Nephron (organoid): ENCODE data around the gene EYA4.

Source experiments
- H3K27ac Mint-ChIP-seq, 3 experiments: 2 replicates each; pipeline ENCODE4 v1.8.0; 2020; ENCODE audit warnings: mixed read lengths in 3 of 3, mild to moderate bottlenecking in 2 of 3, moderate library complexity in 1 of 3
- H3K27me3 Mint-ChIP-seq: 2 replicates; pipeline ENCODE4 v1.8.0; 2021; ENCODE audit warnings: low read depth, mild to moderate bottlenecking, moderate library complexity, mixed read lengths
- H3K36me3 Mint-ChIP-seq: 2 replicates; pipeline ENCODE4 v1.8.0; 2020; ENCODE audit warnings: low read depth, mixed read lengths
- H3K4me1 Mint-ChIP-seq: 2 replicates; pipeline ENCODE4 v1.8.0; 2020; ENCODE audit warnings: mixed read lengths
- H3K4me3 Mint-ChIP-seq, 3 experiments: 2 replicates each; pipeline ENCODE4 v1.8.0; 2020; ENCODE audit warnings: mild to moderate bottlenecking in 3 of 3, mixed read lengths in 3 of 3, moderate library complexity in 2 of 3
- H3K9me3 Mint-ChIP-seq: 2 replicates; pipeline ENCODE4 v1.8.0; 2020; ENCODE audit warnings: mixed read lengths
- TF ChIP-seq, protein P1 (sequence below), 3 experiments: fragments of 200-600 bp; sonication (generic); IDR thresholded peaks; one replicate each; pipeline ENCODE4 v1.5.0; 2021; ENCODE audit warnings: antibody characterized with exemption in 3 of 3; ENCODE audit not compliant: unreplicated experiment in 3 of 3

Gene EYA4

DNA sequence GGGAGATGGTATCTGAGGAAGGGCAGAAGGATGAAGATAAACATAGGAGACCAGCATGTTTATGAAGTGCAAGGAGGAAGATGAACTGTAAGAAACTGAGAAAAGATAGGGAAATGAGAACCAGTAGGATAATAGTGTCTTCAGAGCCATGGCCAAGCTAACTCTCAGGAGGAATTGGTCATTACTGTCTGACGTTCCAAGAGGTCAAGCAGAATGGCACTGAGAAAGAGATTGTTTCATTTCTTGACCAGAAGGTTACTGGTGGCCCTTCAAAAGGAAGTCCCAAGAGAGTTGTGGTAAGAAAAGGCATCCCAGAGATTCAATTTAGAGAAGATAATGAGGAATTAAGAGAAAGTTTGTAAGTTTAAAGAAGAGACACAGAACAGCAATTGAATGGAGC lies 47.5 kb downstream of the EYA4 start:
- Mint-ChIP-seq H3K36me3 (no peaks in the 10 kb centered on the region), H3K9me3 (no peaks in the 10 kb centered on the region), H3K4me1 (peaks cover 57% of the 10 kb centered on the region), H3K4me3 (no peak overlapping the region), H3K27ac (peak overlapping the region in 1 of 3 experiments; percentile 28), H3K27me3 (peaks cover 3% of the 10 kb centered on the region)
- TF ChIP-seq, protein P1, sequence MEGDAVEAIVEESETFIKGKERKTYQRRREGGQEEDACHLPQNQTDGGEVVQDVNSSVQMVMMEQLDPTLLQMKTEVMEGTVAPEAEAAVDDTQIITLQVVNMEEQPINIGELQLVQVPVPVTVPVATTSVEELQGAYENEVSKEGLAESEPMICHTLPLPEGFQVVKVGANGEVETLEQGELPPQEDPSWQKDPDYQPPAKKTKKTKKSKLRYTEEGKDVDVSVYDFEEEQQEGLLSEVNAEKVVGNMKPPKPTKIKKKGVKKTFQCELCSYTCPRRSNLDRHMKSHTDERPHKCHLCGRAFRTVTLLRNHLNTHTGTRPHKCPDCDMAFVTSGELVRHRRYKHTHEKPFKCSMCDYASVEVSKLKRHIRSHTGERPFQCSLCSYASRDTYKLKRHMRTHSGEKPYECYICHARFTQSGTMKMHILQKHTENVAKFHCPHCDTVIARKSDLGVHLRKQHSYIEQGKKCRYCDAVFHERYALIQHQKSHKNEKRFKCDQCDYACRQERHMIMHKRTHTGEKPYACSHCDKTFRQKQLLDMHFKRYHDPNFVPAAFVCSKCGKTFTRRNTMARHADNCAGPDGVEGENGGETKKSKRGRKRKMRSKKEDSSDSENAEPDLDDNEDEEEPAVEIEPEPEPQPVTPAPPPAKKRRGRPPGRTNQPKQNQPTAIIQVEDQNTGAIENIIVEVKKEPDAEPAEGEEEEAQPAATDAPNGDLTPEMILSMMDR (IDR thresholded peaks at IDR 0.05; ENCODE audit: unreplicated experiment in 3 of 3): no peak

DNA sequence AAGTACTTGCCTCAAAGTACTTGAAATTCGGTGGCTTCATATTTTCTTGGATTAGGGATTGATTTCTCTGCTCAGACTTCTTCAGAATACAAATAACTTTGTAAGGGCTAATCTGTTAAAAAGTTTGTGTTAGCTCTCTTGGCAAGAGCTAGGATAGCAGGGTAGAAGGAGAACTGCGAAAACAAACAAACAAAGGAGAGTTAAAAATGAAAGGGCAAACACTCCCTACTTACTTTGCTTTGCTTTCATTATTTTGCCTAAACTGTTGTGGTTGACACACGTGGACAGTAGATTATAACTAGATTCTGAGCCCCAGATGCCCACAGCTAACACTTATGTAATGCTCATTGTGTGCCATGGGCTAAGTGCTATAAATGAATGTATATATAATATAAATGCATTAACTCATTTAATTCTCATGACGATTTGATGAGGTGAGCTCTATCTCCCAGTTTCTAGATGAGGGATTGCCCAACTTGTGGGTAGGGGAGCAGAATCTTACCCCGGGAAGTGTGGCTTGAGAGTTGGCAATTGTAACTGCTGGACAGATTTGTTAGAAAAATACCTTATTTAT lies 48.7 kb downstream of the EYA4 start:
- Mint-ChIP-seq H3K4me1 (peaks cover 57% of the 10 kb centered on the region), H3K27me3 (peaks cover 3% of the 10 kb centered on the region), H3K36me3 (no peaks in the 10 kb centered on the region), H3K27ac (peak overlapping the region; percentile 18 to 27 (median 20)), H3K9me3 (no peaks in the 10 kb centered on the region), H3K4me3 (no peak overlapping the region)
- TF ChIP-seq, protein P1 (IDR thresholded peaks at IDR 0.05; ENCODE audit: unreplicated experiment in 3 of 3): no peak

DNA sequence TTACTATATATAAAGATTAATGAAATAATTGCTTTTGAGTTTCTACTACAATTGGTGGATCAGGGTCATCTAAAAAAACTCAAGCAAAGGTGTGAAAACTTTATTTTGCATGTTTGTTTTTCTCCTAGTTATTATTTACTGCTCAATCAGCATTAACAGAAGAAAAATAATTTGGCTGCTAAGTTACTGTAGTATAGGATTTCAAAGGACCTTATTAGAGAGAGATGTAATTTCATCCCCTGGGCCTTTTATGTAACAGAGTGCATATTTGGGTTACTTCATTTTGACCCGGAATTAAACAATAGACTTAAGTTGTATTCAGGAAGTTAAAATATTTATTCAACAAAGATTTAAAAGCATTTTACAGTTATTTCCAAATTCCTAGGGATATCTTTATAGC lies 49.8 kb downstream of the EYA4 start:
- no peak overlapping the region for H3K27ac Mint-ChIP-seq
- TF ChIP-seq, protein P1 (IDR thresholded peaks at IDR 0.05; ENCODE audit: unreplicated experiment in 3 of 3): no peak

DNA sequence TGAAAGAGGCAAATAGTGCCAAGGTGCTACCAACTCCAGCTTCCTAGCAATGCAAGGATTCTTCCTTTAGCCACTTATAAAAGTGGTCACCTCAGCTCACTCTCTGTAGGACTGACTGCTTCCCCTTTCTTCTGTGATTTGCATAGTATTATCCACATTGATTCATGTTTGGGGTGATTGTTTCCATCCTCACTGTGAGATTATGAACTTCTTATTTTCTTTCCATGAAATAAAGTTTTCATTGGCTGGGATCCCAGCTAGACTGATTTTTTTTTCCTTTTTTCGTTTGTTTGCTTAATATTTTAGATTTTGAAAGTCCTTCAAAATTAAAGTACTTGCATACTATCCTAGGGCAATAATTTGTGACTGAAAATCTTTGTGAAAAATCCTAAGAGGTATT lies 50.5 kb downstream of the EYA4 start:
- TF ChIP-seq, protein P1 (IDR thresholded peaks at IDR 0.05; ENCODE audit: unreplicated experiment in 3 of 3): no peak
- no peak overlapping the region for H3K4me3 Mint-ChIP-seq
- peaks cover 61% of the 10 kb centered on the region for H3K4me1 Mint-ChIP-seq
- H3K9me3 Mint-ChIP-seq: no peaks in the 10 kb centered on the region
- no peaks in the 10 kb centered on the region for H3K36me3 Mint-ChIP-seq
- peaks cover 3% of the 10 kb centered on the region for H3K27me3 Mint-ChIP-seq
- peak overlapping the region; percentile 49 to 81 (median 69) for H3K27ac Mint-ChIP-seq

More for the DNA sequence above, 49.8 kb downstream of the EYA4 start:
- H3K9me3 Mint-ChIP-seq: no peaks in the 10 kb centered on the region
- peaks cover 3% of the 10 kb centered on the region for H3K27me3 Mint-ChIP-seq
- peaks cover 55% of the 10 kb centered on the region for H3K4me1 Mint-ChIP-seq
- H3K4me3 Mint-ChIP-seq: no peak overlapping the region
- H3K36me3 Mint-ChIP-seq: no peaks in the 10 kb centered on the region

DNA sequence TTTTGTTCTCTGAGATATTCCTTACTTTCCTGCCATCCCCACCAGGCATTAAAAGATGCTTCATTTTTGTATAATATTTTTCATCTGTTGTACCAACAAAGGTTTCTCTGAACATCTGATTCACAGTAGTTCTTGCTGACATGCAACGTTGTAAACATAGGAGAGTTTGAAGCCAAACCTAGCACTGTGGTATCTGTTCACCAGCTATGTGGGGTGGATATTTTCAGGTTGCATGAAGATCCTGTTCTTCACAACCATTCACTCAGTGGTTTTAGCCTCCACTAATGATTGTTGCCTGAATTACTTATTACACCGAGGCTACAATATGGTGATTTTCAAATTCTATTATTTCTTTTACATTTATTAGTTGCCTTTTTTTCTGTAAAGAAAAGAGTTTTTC lies 56.5 kb downstream of the EYA4 start:
- Mint-ChIP-seq H3K27ac (peak overlapping the region in 1 of 3 experiments; percentile 5), H3K27me3 (no peaks in the 10 kb centered on the region), H3K9me3 (no peaks in the 10 kb centered on the region), H3K36me3 (no peaks in the 10 kb centered on the region), H3K4me3 (no peak overlapping the region), H3K4me1 (peaks cover 44% of the 10 kb centered on the region)
- TF ChIP-seq, protein P1 (IDR thresholded peaks at IDR 0.05; ENCODE audit: unreplicated experiment in 3 of 3): no peak

DNA sequence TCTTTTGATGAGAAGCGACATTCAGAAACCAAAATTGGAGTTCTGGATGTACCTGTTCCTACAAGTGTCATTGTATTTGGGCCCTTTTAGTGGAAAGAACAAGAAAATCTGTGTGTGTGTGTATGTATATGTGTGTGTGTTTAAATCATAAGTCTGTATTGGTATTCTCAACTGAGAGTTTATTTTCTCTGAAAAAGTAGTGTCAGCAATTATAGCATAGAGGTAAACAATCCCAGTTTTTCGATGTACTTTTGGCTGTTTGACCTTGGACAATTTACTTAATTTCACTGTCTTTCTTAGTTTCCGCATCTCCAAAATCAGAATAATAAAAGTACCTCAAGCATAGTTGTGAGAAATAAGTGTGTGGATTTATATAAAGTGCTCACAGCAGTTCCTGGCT lies 57.2 kb downstream of the EYA4 start:
- Mint-ChIP-seq H3K27me3 (no peaks in the 10 kb centered on the region), H3K36me3 (no peaks in the 10 kb centered on the region), H3K27ac (peak overlapping the region; percentile 37 to 76 (median 74)), H3K4me3 (peak overlapping the region in 1 of 3 experiments; percentile 11), H3K9me3 (no peaks in the 10 kb centered on the region), H3K4me1 (peaks cover 39% of the 10 kb centered on the region)
- TF ChIP-seq, protein P1 (IDR thresholded peaks at IDR 0.05; ENCODE audit: unreplicated experiment in 3 of 3): no peak
